ENCODE results near the gene SRPK2.
"Not testable (repeated sequence)": the region's sequence is repeated elsewhere in the genome, so short reads cannot be mapped to it uniquely, and the experiment has no call there.

Gene SRPK2

GRCh38 chr7:105297309-105297708 lies 91.4 kb downstream of the SRPK2 start:
- Histone ChIP-seq H3K4me1 (ENCODE audit: control insufficient read depth, insufficient read depth, low read length) (no peaks in the 10 kb centered on the region), H3K4me3 (ENCODE audit: low read length in 2 of 2) (no peak overlapping the region), H3K9ac (ENCODE audit: low read length in 2 of 2) (no peak overlapping the region), H3K27me3 (ENCODE audit: control insufficient read depth in 1 of 2, insufficient read depth in 2 of 2, low read length in 2 of 2) (no peaks in the 10 kb centered on the region), H3K9me3 (ENCODE audit: control insufficient read depth in 2 of 2, low read length in 2 of 2) (no peaks in the 10 kb centered on the region), H3K27ac (ENCODE audit: low read length) (no peak overlapping the region), H3K36me3 (ENCODE audit: control insufficient read depth in 2 of 2, insufficient read depth in 2 of 2, low read length in 2 of 2) (no peaks in the 10 kb centered on the region)

DNA sequence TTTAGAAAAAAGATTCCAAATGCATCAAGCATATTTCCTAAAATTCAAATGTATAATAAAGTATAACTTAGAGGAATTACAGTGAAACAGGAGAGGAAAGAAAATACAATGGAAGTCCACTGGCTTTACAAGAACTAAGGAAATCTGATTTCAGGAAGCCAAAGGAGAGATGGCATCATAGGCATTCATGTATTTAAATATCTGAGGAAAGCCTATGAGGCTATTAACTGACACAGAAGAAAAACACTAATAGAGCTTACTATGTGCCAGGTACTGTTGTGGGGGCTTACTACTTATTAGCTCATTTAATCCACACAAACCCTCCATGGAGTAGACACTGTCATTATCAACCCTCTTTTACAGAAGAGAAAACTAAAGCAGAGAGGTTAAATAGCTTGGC lies 92.2 kb downstream of the SRPK2 start:
- Histone ChIP-seq H3K4me1 (ENCODE audit: control insufficient read depth, insufficient read depth, low read length) (no peaks in the 10 kb centered on the region), H3K9me3 (ENCODE audit: control insufficient read depth in 2 of 2, low read length in 2 of 2) (no peaks in the 10 kb centered on the region), H3K36me3 (ENCODE audit: control insufficient read depth in 2 of 2, insufficient read depth in 2 of 2, low read length in 2 of 2) (no peaks in the 10 kb centered on the region), H3K27me3 (ENCODE audit: control insufficient read depth in 1 of 2, insufficient read depth in 2 of 2, low read length in 2 of 2) (no peaks in the 10 kb centered on the region), H3K4me3 (ENCODE audit: low read length in 2 of 2) (no peak overlapping the region), H3K9ac (ENCODE audit: low read length in 2 of 2) (no peak overlapping the region), H3K27ac (ENCODE audit: low read length) (no peak overlapping the region)

DNA sequence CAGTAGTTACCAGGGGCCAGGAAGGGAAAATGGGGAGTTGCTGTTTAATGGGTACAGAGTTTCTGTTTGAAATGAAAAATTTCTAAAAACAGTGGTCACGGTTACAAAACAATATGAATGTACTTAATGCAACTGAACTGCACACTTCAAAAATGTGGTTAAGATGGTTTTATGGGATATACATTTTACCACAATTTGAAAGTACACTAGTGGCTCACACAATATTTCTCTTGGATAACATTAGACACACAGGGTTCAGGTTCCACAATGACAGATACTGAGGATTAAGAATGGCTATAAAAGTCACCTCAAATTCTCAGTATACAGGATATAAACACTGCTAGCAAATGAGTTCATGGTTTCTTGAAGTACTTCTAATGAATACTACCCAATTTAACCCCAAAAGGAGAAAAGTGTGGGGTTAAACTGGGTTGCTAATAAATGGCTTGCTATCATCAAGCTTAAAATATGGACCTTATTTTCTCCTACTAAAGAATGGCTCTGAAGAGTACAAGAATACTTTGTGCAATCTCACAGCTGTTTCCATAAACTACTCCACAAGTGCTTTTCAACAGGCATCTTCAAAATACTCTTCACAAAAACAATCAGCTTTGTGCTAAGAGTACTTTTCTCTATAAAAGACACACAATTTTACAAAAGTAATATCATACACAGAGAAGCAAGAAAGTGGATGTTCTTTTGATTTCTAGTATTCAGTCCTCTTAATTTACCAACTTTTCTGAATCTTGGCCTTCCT lies 92.9 kb downstream of the SRPK2 start:
- H3K27me3 ChIP-seq (ENCODE audit: control insufficient read depth in 1 of 2, insufficient read depth in 2 of 2, low read length in 2 of 2): no peaks in the 10 kb centered on the region
- H3K4me3 ChIP-seq (ENCODE audit: low read length in 2 of 2): no peak overlapping the region
- H3K27ac ChIP-seq (ENCODE audit: low read length): no peak overlapping the region
- no peaks in the 10 kb centered on the region for H3K36me3 ChIP-seq (ENCODE audit: control insufficient read depth in 2 of 2, insufficient read depth in 2 of 2, low read length in 2 of 2)
- no peak overlapping the region for H3K9ac ChIP-seq (ENCODE audit: low read length in 2 of 2)
- no peaks in the 10 kb centered on the region for H3K9me3 ChIP-seq (ENCODE audit: control insufficient read depth in 2 of 2, low read length in 2 of 2)
- no peaks in the 10 kb centered on the region for H3K4me1 ChIP-seq (ENCODE audit: control insufficient read depth, insufficient read depth, low read length)

DNA sequence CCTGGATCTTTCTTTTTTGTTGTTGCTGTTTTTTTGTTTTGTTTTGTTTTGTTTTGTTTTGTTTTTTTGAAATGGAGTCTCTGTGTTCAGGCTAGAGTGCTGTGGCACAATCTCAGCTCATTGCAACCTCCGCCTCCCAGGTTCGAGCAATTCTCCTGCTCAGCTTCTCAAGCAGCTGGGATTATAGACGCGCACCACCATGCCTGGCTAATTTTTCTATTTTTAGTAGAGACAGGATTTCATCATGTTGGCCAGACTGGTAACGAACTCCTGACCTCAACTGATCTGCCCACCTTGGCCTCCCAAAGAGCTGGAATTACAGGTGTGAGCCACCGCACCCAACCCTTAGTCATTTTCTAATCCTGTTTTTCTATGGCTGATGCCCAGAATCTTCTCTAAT lies 94.2 kb downstream of the SRPK2 start:
- H3K27ac ChIP-seq (ENCODE audit: low read length); H3K36me3 ChIP-seq (ENCODE audit: control insufficient read depth in 2 of 2, insufficient read depth in 2 of 2, low read length in 2 of 2); H3K27me3 ChIP-seq (ENCODE audit: control insufficient read depth in 1 of 2, insufficient read depth in 2 of 2, low read length in 2 of 2); H3K9me3 ChIP-seq (ENCODE audit: control insufficient read depth in 2 of 2, low read length in 2 of 2); H3K9ac ChIP-seq (ENCODE audit: low read length in 2 of 2); H3K4me3 ChIP-seq (ENCODE audit: low read length in 2 of 2); H3K4me1 ChIP-seq (ENCODE audit: control insufficient read depth, insufficient read depth, low read length): not testable (repeated sequence)

DNA sequence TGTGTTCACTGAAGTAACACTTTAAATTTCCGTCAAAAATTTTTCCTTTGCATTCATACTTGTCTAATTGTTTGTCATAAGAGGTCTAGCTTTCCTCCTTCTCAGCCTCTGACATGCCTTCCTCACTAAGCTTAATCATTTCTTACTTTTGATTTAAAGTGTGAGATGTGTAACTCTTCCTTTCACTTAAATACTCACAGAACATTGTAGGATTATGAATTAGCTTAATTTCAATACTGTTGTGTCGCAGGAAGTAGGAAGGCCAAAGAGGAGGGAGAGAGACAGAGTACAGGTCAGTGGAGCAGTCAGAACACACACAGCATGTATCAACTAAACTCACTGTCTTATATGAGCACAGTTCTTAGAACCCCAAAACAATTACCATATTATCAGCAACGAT lies 99.0 kb downstream of the SRPK2 start:
- Histone ChIP-seq H3K4me3 (ENCODE audit: low read length in 2 of 2) (no peak overlapping the region), H3K9ac (ENCODE audit: low read length in 2 of 2) (no peak overlapping the region), H3K4me1 (ENCODE audit: control insufficient read depth, insufficient read depth, low read length) (no peaks in the 10 kb centered on the region), H3K36me3 (ENCODE audit: control insufficient read depth in 2 of 2, insufficient read depth in 2 of 2, low read length in 2 of 2) (no peaks in the 10 kb centered on the region), H3K27me3 (ENCODE audit: control insufficient read depth in 1 of 2, insufficient read depth in 2 of 2, low read length in 2 of 2) (no peaks in the 10 kb centered on the region), H3K9me3 (ENCODE audit: control insufficient read depth in 2 of 2, low read length in 2 of 2) (no peaks in the 10 kb centered on the region), H3K27ac (ENCODE audit: low read length) (no peak overlapping the region)

GRCh38 chr7:105286441-105286840 lies 102.3 kb downstream of the SRPK2 start:
- Histone ChIP-seq H3K36me3 (ENCODE audit: control insufficient read depth in 2 of 2, insufficient read depth in 2 of 2, low read length in 2 of 2) (no peaks in the 10 kb centered on the region), H3K4me1 (ENCODE audit: control insufficient read depth, insufficient read depth, low read length) (no peaks in the 10 kb centered on the region), H3K4me3 (ENCODE audit: low read length in 2 of 2) (no peak overlapping the region), H3K9ac (ENCODE audit: low read length in 2 of 2) (no peak overlapping the region), H3K9me3 (ENCODE audit: control insufficient read depth in 2 of 2, low read length in 2 of 2) (no peaks in the 10 kb centered on the region), H3K27me3 (ENCODE audit: control insufficient read depth in 1 of 2, insufficient read depth in 2 of 2, low read length in 2 of 2) (no peaks in the 10 kb centered on the region), H3K27ac (ENCODE audit: low read length) (no peak overlapping the region)

GRCh38 chr7:105285118-105285874 lies 103.4 kb downstream of the SRPK2 start:
- no peaks in the 10 kb centered on the region for H3K36me3 ChIP-seq (ENCODE audit: control insufficient read depth in 2 of 2, insufficient read depth in 2 of 2, low read length in 2 of 2)
- no peaks in the 10 kb centered on the region for H3K4me1 ChIP-seq (ENCODE audit: control insufficient read depth, insufficient read depth, low read length)

DNA sequence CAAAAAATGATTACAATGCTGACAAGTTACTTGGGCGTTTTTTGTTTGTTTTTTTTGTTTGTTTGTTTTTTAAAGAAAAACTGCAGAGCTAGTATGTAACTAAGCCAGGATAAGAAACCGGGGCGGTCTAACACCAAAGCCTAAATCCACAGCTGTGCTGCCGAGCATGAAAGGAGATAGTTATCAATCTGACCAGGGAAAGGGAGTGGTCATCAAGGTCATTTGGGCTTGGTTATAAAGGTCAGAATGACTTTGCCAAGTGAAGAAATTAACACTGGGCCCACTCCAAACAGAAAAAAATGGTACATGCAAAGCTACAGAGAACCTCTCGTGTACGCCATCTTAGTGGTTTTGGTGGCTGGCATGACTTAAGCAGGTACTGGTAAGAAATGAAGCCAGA lies 104.7 kb downstream of the SRPK2 start:
- no peaks in the 10 kb centered on the region for H3K27me3 ChIP-seq (ENCODE audit: control insufficient read depth in 1 of 2, insufficient read depth in 2 of 2, low read length in 2 of 2)
- no peaks in the 10 kb centered on the region for H3K4me1 ChIP-seq (ENCODE audit: control insufficient read depth, insufficient read depth, low read length)
- H3K27ac ChIP-seq (ENCODE audit: low read length): no peak overlapping the region
- no peaks in the 10 kb centered on the region for H3K36me3 ChIP-seq (ENCODE audit: control insufficient read depth in 2 of 2, insufficient read depth in 2 of 2, low read length in 2 of 2)
- no peaks in the 10 kb centered on the region for H3K9me3 ChIP-seq (ENCODE audit: control insufficient read depth in 2 of 2, low read length in 2 of 2)
- no peak overlapping the region for H3K4me3 ChIP-seq (ENCODE audit: low read length in 2 of 2)
- H3K9ac ChIP-seq (ENCODE audit: low read length in 2 of 2): no peak overlapping the region

More at GRCh38 chr7:105285118-105285874, 103.4 kb downstream of the SRPK2 start:
- no peak overlapping the region for H3K9ac ChIP-seq (ENCODE audit: low read length in 2 of 2)
- H3K4me3 ChIP-seq (ENCODE audit: low read length in 2 of 2): no peak overlapping the region
- H3K9me3 ChIP-seq (ENCODE audit: control insufficient read depth in 2 of 2, low read length in 2 of 2): no peaks in the 10 kb centered on the region
- H3K27ac ChIP-seq (ENCODE audit: low read length): no peak overlapping the region
- no peaks in the 10 kb centered on the region for H3K27me3 ChIP-seq (ENCODE audit: control insufficient read depth in 1 of 2, insufficient read depth in 2 of 2, low read length in 2 of 2)

GRCh38 chr7:105281966-105282365 lies 106.8 kb downstream of the SRPK2 start:
- no peak overlapping the region for H3K9ac ChIP-seq (ENCODE audit: low read length in 2 of 2)
- H3K36me3 ChIP-seq (ENCODE audit: control insufficient read depth in 2 of 2, insufficient read depth in 2 of 2, low read length in 2 of 2): no peaks in the 10 kb centered on the region
- H3K4me1 ChIP-seq (ENCODE audit: control insufficient read depth, insufficient read depth, low read length): no peaks in the 10 kb centered on the region
- no peak overlapping the region for H3K27ac ChIP-seq (ENCODE audit: low read length)
- no peak overlapping the region for H3K4me3 ChIP-seq (ENCODE audit: low read length in 2 of 2)
- no peaks in the 10 kb centered on the region for H3K27me3 ChIP-seq (ENCODE audit: control insufficient read depth in 1 of 2, insufficient read depth in 2 of 2, low read length in 2 of 2)
- no peaks in the 10 kb centered on the region for H3K9me3 ChIP-seq (ENCODE audit: control insufficient read depth in 2 of 2, low read length in 2 of 2)

DNA sequence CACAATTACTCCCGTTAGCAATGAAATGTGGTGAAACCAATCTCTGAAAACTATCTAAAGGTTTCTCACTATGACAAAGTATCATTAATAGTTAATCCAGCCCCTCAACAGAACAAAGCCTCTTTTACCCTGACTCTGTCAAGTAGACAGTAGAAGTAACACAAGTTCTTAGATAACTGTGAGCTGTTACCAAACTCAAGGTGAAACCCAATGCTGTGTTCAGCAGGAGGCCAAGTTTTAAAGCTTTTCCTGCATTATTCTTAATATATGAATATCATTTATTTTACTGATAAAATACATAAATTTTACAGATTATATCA lies 109.1 kb downstream of the SRPK2 start:
- no peaks in the 10 kb centered on the region for H3K27me3 ChIP-seq (ENCODE audit: control insufficient read depth in 1 of 2, insufficient read depth in 2 of 2, low read length in 2 of 2)
- no peak overlapping the region for H3K27ac ChIP-seq (ENCODE audit: low read length)
- H3K9me3 ChIP-seq (ENCODE audit: control insufficient read depth in 2 of 2, low read length in 2 of 2): no peaks in the 10 kb centered on the region
- no peak overlapping the region for H3K4me3 ChIP-seq (ENCODE audit: low read length in 2 of 2)
- H3K36me3 ChIP-seq (ENCODE audit: control insufficient read depth in 2 of 2, insufficient read depth in 2 of 2, low read length in 2 of 2): no peaks in the 10 kb centered on the region
- H3K9ac ChIP-seq (ENCODE audit: low read length in 2 of 2): no peak overlapping the region
- no peaks in the 10 kb centered on the region for H3K4me1 ChIP-seq (ENCODE audit: control insufficient read depth, insufficient read depth, low read length)

DNA sequence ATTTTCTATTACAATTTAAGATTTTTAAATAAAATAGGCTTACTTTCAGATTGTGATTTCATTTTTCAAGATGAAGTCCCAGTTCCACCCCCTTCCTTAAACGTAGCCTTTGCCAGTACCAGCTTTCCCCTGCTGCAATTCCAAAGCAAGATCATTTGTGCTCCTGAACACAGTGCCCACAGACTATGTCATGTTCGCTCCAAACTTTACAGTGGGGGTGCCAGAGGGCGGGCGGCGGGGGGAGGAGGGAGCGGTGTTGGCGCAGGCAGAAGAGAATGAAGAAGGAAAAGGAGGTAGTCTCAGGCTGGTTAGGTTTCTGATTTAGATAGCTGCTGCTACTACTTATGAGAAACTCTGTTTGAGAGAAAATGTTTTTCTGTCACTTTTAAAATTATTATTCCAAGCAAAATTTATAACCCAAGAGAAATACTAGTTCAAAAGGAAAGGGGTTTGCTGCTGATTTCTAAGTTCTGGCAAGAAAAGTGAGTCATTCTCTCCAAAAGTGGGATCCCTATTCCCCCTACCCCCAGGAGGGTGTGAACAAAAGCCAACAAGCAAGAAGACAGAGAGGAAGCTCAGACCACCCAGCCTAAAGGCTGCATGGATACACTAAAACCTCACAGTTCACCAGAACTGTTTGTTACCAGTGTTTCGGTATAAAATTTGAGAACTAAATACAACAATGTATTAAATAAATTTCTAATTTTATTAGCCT lies 109.6 kb downstream of the SRPK2 start:
- no peaks in the 10 kb centered on the region for H3K27me3 ChIP-seq (ENCODE audit: control insufficient read depth in 1 of 2, insufficient read depth in 2 of 2, low read length in 2 of 2)
- H3K4me1 ChIP-seq (ENCODE audit: control insufficient read depth, insufficient read depth, low read length): no peaks in the 10 kb centered on the region
- no peaks in the 10 kb centered on the region for H3K36me3 ChIP-seq (ENCODE audit: control insufficient read depth in 2 of 2, insufficient read depth in 2 of 2, low read length in 2 of 2)
- no peaks in the 10 kb centered on the region for H3K9me3 ChIP-seq (ENCODE audit: control insufficient read depth in 2 of 2, low read length in 2 of 2)
- no peak overlapping the region for H3K4me3 ChIP-seq (ENCODE audit: low read length in 2 of 2)
- no peak overlapping the region for H3K27ac ChIP-seq (ENCODE audit: low read length)
- H3K9ac ChIP-seq (ENCODE audit: low read length in 2 of 2): no peak overlapping the region
